NCI-H2107 treated with DMSO at 0.1 percent for 48 hours (cell line): ENCODE measurements around the gene BORCS5.
"Not testable (repeated sequence)": the region's sequence is repeated elsewhere in the genome, so short reads cannot be mapped to it uniquely, and the experiment has no call there.

Experiments used
- DNase-seq: peaks from one replicate; lab custom pipeline; 2025; ENCODE audit not compliant: unreplicated experiment; lab: John Stamatoyannopoulos, UW

BORCS5 gene

DNA sequence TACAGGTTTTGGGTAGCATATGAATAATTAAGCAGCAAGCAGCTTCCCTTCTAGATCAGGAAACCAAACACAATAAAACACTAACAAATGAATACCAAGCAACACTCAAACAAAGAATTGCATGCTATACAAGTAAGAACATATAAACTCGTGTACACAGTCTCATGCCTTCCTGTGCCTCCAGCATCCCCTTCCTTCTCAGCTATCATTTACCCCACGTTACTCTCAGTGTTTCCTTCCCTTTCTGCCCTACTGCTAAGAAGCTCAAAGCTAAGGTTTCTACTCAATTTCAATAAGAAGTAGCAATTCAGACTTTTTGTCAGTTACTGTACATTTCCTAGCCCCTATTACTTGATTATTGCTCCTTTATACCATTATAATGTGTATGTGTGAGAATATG, 124.8 kb downstream of the BORCS5 start:
- no peak for DNase-seq

DNA sequence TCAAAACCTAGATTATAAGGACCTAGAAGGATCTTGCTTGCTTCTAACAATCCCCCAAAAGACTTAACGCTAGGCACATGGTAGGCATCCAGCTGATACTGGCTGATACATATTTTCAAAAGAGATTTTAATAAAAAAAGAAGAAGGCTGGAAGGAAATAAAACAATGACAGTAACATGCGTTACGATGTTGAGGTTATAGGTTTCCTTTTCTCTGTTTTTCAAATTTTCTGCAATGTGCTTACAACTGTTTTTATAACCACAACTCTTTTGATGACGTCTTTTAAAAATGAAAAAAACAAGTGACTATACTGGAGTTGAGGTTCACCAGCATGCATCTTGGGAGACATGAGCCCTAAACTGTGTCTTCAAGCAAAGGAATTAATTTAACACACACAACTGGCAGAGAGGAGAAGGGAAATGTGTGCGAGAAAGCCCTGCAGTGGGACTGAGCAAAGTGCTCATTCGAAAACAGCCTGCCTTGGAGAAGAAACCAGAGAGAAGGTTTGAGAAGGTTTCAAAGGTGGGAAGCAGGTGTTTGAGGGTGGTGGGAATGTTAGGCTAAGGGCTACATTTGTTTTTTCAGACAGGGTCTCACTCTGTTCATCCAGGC, 125.4 kb downstream of the BORCS5 start:
- DNase-seq, result no peak

DNA sequence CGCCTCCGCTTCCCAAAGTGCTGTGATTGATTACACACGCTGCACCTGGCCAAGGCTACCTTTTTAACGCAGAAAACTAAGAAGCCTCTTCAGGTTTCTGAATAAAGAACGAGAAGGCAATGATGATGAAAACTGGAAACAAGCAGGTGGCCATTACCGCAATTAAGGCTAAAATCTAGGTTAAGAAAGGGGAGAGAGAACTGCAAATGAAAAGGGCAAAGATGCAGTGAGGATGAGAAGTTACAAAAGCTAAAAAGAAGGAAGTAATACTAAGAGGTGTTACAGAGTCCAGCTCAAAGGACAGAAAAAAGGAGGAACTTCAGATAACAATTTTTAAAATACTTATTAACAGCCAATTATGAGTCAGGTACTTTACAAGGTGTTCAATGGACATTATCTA, 126.1 kb downstream of the BORCS5 start:
- peak; percentile 54 for DNase-seq

- no peak for DNase-seq
Observed at GRCh38 chr12:12483438-12483837, 126.6 kb downstream of the BORCS5 start.

GRCh38 chr12:12486661-12487240, 129.9 kb downstream of the BORCS5 start:
- DNase-seq, result no peak

DNA sequence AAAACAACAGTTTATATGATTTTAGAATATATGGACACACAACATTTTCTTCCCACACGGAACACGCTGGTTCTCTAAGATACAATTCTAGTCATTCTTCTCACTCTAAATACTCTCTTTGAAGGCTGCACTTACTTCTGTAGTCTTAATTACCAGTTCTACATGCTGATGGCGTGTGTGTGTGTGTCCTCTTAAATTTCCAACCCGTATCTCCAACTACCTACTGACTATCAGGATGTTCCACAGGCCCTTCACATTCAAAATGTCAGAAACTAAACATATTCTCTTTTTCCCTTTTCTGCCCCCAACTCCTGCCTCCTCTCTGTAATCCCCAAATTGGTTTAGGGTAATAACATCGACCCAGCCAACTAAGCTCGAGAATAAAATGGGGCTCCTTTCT, 130.6 kb downstream of the BORCS5 start:
- no peak for DNase-seq

- no peak for DNase-seq
Observed at GRCh38 chr12:12488296-12488695, 131.4 kb downstream of the BORCS5 start.

GRCh38 chr12:12488823-12489550, 132.1 kb downstream of the BORCS5 start:
- no peak for DNase-seq

GRCh38 chr12:12491606-12492005, 134.7 kb downstream of the BORCS5 start:
- no peak for DNase-seq

DNA sequence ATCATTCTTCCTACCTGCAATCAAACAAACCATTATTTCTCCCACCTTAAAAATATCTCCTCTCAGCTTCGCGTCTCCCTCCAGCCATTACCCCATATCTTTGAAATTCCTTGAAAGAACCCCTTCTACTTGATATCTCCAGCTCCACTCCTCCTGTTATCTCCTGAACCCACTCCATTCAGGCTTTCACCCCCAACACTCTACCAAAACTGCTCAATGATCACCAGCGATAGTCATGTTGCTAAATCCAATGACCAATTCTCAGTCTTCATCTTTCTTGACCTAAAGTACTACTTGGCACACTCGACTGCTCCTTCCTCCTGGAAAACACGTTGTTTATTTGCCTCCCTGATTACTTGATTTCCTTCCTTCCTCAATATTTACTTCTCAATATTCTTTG, 135.7 kb downstream of the BORCS5 start:
- no peak for DNase-seq

- DNase-seq, result no peak
Observed at GRCh38 chr12:12495536-12495935, 138.7 kb downstream of the BORCS5 start.

DNA sequence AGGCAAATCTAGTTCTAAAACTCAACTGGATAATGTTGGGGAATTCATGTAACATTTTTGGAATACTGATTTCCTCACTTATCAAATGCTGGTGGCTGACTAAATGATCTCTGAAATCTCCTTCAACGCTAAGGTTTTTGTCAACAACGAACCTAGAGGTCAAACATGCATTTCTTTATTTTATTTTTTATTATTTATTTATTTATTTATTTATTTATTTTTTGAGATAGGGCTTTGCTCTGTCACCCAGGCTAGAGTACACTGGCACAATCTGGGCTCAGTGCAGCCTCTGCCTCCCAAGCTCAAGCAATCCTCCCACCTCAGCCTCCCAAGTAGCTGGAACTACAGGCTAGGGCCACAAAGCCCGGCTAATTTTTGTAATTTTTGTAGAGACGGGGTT, 141.3 kb downstream of the BORCS5 start:
- DNase-seq, result no peak

GRCh38 chr12:12499909-12500604, 143.2 kb downstream of the BORCS5 start:
- DNase-seq, result peak; percentile 17

- no peak for DNase-seq
Observed at GRCh38 chr12:12501121-12501520, 144.2 kb downstream of the BORCS5 start.

- DNase-seq, result not testable (repeated sequence)
Observed at GRCh38 chr12:12502130-12502814, 145.4 kb downstream of the BORCS5 start.

GRCh38 chr12:12502815-12503151, 145.9 kb downstream of the BORCS5 start:
- DNase-seq, result no peak

GRCh38 chr12:12503384-12504078, 146.7 kb downstream of the BORCS5 start:
- no peak for DNase-seq

- no peak for DNase-seq
Observed at GRCh38 chr12:12505544-12506495, 148.9 kb downstream of the BORCS5 start.

DNA sequence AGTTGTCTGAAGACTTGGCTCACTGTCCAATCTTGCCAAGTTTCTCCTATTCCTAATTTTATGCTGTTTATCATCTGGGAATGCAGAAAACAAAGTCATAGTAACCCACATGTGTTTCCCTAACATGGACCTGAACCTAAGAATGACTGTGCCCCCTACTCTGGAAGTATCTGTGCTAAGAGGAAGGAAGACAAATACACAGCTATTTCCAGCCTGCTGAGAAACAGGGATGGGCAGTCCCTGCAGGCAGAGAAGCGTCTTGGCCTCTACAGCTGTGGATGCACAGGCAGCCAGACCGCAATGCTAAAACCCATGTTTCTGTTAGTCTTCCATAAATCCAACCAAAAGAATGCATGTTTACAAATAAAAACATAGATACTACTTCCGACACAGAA, 149.6 kb downstream of the BORCS5 start:
- DNase-seq, result no peak

DNA sequence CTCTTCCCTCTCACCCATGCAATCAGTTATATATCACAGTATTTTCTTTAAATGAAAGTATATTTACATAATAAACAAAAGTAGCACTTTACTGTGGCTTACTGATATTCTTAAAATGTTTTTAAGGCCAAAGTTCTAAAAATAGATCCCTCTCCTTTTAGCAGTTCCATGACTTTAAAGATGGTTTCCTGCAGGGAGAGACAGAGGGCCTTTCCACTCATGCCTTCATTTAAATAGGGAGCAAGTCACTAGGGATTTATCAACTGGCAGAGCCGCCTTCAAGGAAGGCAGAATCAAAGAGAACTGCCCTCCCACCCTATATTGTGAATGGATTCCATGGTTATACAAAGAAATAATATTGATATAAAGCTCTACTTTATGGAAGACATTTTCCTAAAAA, 150.2 kb downstream of the BORCS5 start:
- DNase-seq, result no peak
